ENCODE results near the gene SLAMF1. TPM values are rescaled to one million over a fixed set of nuclear protein-coding genes. Genes with fewer than 3 reads are reported as not detected.

The SLAMF1 gene
- total and polyA plus RNA-seq, 9 of the 15 experiments (the other 6 are each of a cell fraction or from before 2014, with no cell fraction given), result 0.04 to 0.17 (median 0.11) TPM; not detected in 4

DNA sequence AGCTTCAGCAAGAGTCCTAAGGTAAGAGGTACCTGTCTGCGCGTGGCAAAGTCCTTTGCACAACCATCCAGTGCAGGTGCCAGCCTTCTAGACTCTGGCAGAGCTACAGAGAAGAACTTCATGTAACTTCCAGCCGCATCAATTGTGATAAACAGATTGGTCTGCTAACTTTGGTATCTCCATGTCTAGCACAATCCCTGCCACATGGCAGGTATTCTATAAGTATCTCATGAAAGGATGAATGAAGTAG is 35.0 kb upstream of the SLAMF1 start (continued):
- TF ChIP-seq, protein P1, sequence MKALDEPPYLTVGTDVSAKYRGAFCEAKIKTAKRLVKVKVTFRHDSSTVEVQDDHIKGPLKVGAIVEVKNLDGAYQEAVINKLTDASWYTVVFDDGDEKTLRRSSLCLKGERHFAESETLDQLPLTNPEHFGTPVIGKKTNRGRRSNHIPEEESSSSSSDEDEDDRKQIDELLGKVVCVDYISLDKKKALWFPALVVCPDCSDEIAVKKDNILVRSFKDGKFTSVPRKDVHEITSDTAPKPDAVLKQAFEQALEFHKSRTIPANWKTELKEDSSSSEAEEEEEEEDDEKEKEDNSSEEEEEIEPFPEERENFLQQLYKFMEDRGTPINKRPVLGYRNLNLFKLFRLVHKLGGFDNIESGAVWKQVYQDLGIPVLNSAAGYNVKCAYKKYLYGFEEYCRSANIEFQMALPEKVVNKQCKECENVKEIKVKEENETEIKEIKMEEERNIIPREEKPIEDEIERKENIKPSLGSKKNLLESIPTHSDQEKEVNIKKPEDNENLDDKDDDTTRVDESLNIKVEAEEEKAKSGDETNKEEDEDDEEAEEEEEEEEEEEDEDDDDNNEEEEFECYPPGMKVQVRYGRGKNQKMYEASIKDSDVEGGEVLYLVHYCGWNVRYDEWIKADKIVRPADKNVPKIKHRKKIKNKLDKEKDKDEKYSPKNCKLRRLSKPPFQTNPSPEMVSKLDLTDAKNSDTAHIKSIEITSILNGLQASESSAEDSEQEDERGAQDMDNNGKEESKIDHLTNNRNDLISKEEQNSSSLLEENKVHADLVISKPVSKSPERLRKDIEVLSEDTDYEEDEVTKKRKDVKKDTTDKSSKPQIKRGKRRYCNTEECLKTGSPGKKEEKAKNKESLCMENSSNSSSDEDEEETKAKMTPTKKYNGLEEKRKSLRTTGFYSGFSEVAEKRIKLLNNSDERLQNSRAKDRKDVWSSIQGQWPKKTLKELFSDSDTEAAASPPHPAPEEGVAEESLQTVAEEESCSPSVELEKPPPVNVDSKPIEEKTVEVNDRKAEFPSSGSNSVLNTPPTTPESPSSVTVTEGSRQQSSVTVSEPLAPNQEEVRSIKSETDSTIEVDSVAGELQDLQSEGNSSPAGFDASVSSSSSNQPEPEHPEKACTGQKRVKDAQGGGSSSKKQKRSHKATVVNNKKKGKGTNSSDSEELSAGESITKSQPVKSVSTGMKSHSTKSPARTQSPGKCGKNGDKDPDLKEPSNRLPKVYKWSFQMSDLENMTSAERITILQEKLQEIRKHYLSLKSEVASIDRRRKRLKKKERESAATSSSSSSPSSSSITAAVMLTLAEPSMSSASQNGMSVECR (CRISPR knock-in tag; IDR thresholded peaks at IDR 0.05), result no peak

DNA sequence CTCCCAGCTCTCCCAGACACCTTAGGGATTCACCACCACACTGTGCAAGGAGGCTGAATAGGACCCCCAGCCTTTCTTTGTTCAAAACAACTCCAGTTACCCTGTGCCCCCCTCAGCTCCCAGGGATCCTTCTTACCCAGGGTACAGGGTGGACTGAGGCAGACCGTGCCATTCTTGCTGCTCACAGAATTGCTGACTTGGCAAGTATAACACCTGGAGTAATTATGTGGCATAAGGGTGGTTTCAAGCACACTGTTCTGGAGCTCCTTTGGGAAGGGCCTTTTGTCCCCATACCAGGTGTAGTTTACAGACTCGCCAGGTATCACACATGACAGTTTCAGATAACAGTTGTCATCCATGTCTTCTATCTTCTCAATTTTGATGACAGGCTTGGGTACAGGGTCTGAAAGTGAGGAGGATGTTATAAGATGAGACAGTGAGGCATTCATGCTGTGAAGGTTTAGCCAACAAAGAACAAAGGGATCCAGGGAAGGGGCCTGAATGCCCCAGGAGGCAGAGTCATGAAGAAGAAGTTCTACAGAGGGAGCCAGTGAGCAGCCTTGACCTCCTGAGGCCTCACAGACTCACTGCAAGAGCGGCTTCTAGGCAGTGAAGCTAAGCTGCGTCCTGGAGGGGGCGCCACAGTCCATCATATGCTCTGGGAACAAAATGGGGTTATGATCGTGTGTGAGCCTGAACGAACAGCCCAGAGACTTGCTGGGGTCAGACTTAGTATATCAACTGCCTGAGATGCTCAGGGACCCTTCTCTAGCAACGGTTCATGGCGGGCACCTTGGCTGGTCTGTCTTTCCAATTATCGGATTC is 34.4 kb upstream of the SLAMF1 start:
- no peaks in the 10 kb centered on the region for H3K79me2 ChIP-seq (ENCODE audit: control insufficient read depth, insufficient read depth, low read length)
- WGBS (ENCODE audit: insufficient coverage, low coverage, missing lambda C conversion rate), result 34% methylated on average over 10 of the region's 10 CpGs
- BruUV-seq (replicated peaks), result no TSS peak
- H3K9me1 ChIP-seq (ENCODE audit: control insufficient read depth, insufficient read depth, low read length), result no peaks in the 10 kb centered on the region
- H3K4me1 ChIP-seq (replicated peaks in 1 of 2; ENCODE audit: control insufficient read depth in 2 of 2, insufficient read depth in 2 of 2, low read length in 2 of 2), result peaks cover 0 to 3% of the 10 kb centered on the region in 2 experiments; a peak in 3 of 5 replicates
- H3K27ac ChIP-seq (ENCODE audit: extremely low read depth, low read depth, low read length), result no peak overlapping the region
- ATAC-seq (peak; percentile 100), FAIRE-seq (peak; percentile 91), DNase-seq (ENCODE audit: extremely low read depth in 1 of 4, low spot score in 3 of 4) (peak; percentile 75 to 92 (median 80))
- no peaks in the 10 kb centered on the region; a peak in 1 of 5 replicates for H3K27me3 ChIP-seq (ENCODE audit: control insufficient read depth in 2 of 2, insufficient read depth in 2 of 2, low read length in 2 of 2)
- peak overlapping the region; percentile 29; the same call in 1 of the 2 replicates for H3K4me2 ChIP-seq (ENCODE audit: insufficient read depth, low read length)
- POLR2A ChIA-PET, result interaction anchor here (0.6 to 1.4 kb wide), 2 partner anchors 44 to 431 kb away, joined by 3 read pairs; no protein-coding TSS in a partner anchor
- H3K4me3 ChIP-seq, result no peak overlapping the region
- in situ Hi-C loops (cut with MboI) (loop anchor here (5.0 kb wide), 1 partner anchor 249 kb away; no protein-coding TSS in a partner anchor), intact Hi-C loops (cut with micrococcal nuclease) (loop anchor here (1.0 to 5.0 kb wide), 4 partner anchors 45 to 311 kb away; no protein-coding TSS in a partner anchor)
- no peak overlapping the region for H3K9ac ChIP-seq (ENCODE audit: insufficient read depth in 1 of 2, low read depth in 2 of 2, low read length in 2 of 2)
- H4K20me1 ChIP-seq (replicated peaks; ENCODE audit: control insufficient read depth, insufficient read depth, low read length), result peaks cover 5% of the 10 kb centered on the region; the same call in 1 of the 2 replicates
- no peaks in the 10 kb centered on the region for H3K9me3 ChIP-seq (replicated peaks; ENCODE audit: control insufficient read depth, insufficient read depth, low read depth, low read length)
- peak overlapping the region; percentile 53; the same call in 1 of the 2 replicates for H2AFZ ChIP-seq (ENCODE audit: low read depth, low read length)
- CTCF ChIA-PET (ENCODE audit: low intra/inter-chr PET ratio), result interaction anchor here (0.6 to 2.5 kb wide), 7 partner anchors 86 to 529 kb away, joined by 3 to 9 read pairs (median 4); no protein-coding TSS in a partner anchor
- H3K36me3 ChIP-seq (ENCODE audit: control insufficient read depth, insufficient read depth, low read length), result no peaks in the 10 kb centered on the region
- TF ChIP-seq MTA3 (IDR thresholded peaks at IDR 0.05; ENCODE audit: borderline replicate concordance) (peak; percentile 39; the same call in 1 of the 2 replicates), ZNF165 (CRISPR knock-in tag; IDR thresholded peaks at IDR 0.05; ENCODE audit: borderline replicate concordance) (no peak), PHF21A (IDR thresholded peaks at IDR 0.05; ENCODE audit: borderline replicate concordance, low read depth) (no peak), NRF1 (conservative IDR thresholded peaks at IDR 0.05 in 1 of 2, IDR thresholded peaks at IDR 0.05 in 1 of 2) (no peak), ZNF197 (CRISPR knock-in tag; IDR thresholded peaks at IDR 0.05; ENCODE audit: low read depth) (no peak), STAT5B (CRISPR knock-in tag; IDR thresholded peaks at IDR 0.05) (no peak), TCFL5 (CRISPR knock-in tag; conservative IDR thresholded peaks at IDR 0.05) (no peak), ZKSCAN8 (CRISPR knock-in tag; IDR thresholded peaks at IDR 0.05) (no peak), ZNF717 (CRISPR knock-in tag; IDR thresholded peaks at IDR 0.05) (no peak), ZNF282 (CRISPR knock-in tag; IDR thresholded peaks at IDR 0.05) (no peak), SOX6 (IDR thresholded peaks at IDR 0.05) (peak; percentile 45; the same call in 1 of the 2 replicates)
- TF ChIP-seq, protein P2, sequence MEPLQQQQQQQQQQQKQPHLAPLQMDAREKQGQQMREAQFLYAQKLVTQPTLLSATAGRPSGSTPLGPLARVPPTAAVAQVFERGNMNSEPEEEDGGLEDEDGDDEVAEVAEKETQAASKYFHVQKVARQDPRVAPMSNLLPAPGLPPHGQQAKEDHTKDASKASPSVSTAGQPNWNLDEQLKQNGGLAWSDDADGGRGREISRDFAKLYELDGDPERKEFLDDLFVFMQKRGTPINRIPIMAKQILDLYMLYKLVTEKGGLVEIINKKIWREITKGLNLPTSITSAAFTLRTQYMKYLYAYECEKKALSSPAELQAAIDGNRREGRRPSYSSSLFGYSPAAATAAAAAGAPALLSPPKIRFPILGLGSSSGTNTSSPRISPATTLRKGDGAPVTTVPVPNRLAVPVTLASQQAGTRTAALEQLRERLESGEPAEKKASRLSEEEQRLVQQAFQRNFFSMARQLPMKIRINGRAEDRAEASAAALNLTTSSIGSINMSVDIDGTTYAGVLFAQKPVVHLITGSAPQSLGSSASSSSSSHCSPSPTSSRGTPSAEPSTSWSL (CRISPR knock-in tag; IDR thresholded peaks at IDR 0.05; ENCODE audit: borderline replicate concordance), result no peak
